H1 (cell line): ENCODE results near the gene PSD. TPM values are rescaled to one million over a fixed set of nuclear protein-coding genes. Genes with fewer than 3 reads are reported as not detected.

Source experiments
- BRCA1 ChIP-seq: IDR thresholded peaks from 2 replicates; pipeline ENCODE4 v1.6.1; 2012; ENCODE audit warnings: low read depth, low read length, improper control_type of control experiment
- RFX5 ChIP-seq: IDR thresholded peaks from 2 replicates; pipeline ENCODE4 v1.6.1; 2011; ENCODE audit warnings: low read depth, low read length, improper control_type of control experiment, borderline replicate concordance
- YY1 ChIP-seq: IDR thresholded peaks from 2 replicates; pipeline ENCODE4 v1.6.1; 2011; ENCODE audit warnings: low read depth, mild to moderate bottlenecking, low read length
- ZNF274 ChIP-seq: IDR thresholded peaks from 2 replicates; pipeline ENCODE4 v1.7.0; 2012; ENCODE audit warnings: low read length, borderline replicate concordance; ENCODE audit errors: extremely low read depth
- polyA plus RNA-seq, 7 experiments: library from polyadenylated mRNA; depleted of rRNA in 3 of 7; stranded (reverse) in 5 of 7; unstranded in 2 of 7; fragments of >200 nt in 5 of 7; fragments of 200-250 nt in 2 of 7; gene quantifications; 1 replicate in 5 of 7; 2 replicates in 1 of 7; 4 replicates in 1 of 7; pipeline versions ENCODE4 v1.2.1 to v1.2.3, GENCODE V29; 2011 to 2013; ENCODE audit warnings: missing spikeins in 2 of 7, mixed read lengths in 2 of 7
- total RNA-seq: library from RNA; stranded (reverse); fragmentation: NEBNext Ultra II Directional; extraction: Animal tissue kit (Norgen Biotek cat#: 25700); gene quantifications from 2 replicates; pipeline ENCODE4 v1.2.1, GENCODE V29; 2021

PSD gene
- total and polyA plus RNA-seq, 2 of the 8 experiments (the other 6 are each of a cell fraction or from before 2014, with no cell fraction given): 5.4 to 6.0 TPM

DNA sequence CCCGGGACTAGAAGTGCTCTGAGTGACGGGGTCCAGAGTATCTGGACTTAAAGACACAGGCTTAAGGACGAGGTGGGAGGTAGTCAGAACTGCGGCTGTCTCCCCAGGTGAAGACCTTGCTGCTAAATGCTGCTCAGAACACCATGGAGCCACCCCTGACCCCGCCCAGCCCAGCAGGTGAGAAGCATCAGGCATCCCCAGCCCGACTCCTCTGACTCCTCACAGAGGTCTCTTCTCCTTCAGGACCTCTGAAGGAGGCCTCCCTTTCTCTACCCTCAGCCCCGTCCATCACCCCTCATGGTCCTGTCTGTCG, 17.3 kb downstream of the PSD start (continued):
- TF ChIP-seq ZNF274 (no peak), BRCA1 (no peak), RFX5 (no peak), YY1 (no peak)
